Dedifferentiated amniotic fluid mesenchymal stem cell (primary cell): Measurements from ENCODE around the gene PDXK.
A peak's percentile ranks its signal among the peaks of the same experiment; 100 is the strongest.

ENCODE experiments used
- DNase-seq: peaks from one replicate; pipeline ENCODE4 v3.0.0-alpha.2; 2016; ENCODE audit errors: extremely low spot score

Gene PDXK

GRCh38 chr21:43779660-43780059, 60.7 kb downstream of the PDXK start:
- no peak for DNase-seq

- DNase-seq = no peak
Measured at GRCh38 chr21:43781846-43782245, 62.9 kb downstream of the PDXK start.

DNA sequence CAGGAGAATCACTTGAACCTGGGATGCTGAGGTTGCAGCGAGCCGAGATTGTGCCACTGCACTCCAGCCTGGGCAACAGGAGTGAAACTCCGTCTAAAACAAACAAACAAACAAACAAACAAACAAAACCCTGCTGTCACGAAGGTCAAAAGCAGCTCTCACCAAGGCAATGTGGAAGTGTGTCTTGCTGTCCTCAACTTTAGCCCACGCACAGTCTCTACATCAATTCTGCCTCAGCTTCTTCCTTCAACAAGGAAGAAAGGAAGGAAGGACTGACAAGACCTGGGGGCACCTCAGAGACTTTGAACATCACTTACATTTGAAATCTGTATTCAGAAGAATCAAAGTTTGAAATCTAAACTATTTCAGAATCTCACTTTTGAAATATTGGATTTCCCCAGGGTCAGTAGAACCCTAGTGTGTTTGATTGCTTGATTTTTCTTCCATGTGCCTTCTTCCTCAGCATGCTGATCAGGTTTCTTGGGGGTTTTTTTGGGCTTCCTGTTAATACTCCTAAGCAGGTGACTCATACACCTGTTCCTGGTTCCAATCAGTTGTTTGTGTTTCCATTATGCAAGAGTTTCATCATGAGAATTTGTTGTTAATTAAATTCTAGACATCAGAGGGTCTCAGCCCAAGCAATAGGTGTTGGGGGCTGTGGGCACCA, 63.6 kb downstream of the PDXK start:
- no peak for DNase-seq

DNA sequence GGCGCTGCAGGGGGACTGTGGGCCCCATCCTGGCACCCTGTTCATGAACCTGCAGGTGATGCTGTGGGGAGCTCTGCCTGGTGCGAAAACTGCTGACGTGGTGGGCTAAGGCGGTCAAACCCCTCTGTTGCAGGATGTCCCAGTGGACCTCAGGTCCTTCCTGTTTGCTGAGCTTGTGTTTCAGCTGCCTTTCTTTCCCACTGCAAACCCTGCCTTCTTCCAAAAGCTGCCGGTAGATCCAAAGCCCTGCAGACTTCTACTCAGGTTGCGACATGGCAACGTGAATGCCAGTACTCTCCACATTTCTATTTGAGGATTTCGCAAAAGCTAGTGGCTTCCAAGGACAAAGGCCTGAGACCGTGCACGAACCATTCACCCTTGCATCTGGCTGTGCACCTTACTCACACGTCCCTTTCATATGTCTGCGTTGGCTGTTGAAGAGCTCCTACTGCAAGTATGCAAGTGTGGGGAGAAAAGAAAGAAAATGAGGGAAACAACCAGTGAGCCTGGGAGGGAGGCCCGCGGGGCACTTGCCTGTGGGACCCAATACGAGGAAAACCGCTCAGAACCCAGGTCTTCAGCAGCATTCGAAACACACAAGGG, 64.3 kb downstream of the PDXK start:
- no peak for DNase-seq

GRCh38 chr21:43785134-43785533, 66.2 kb downstream of the PDXK start:
- DNase-seq = no peak

GRCh38 chr21:43786300-43786806, 67.4 kb downstream of the PDXK start:
- DNase-seq = no peak

GRCh38 chr21:43786807-43787440, 68.0 kb downstream of the PDXK start:
- no peak for DNase-seq

DNA sequence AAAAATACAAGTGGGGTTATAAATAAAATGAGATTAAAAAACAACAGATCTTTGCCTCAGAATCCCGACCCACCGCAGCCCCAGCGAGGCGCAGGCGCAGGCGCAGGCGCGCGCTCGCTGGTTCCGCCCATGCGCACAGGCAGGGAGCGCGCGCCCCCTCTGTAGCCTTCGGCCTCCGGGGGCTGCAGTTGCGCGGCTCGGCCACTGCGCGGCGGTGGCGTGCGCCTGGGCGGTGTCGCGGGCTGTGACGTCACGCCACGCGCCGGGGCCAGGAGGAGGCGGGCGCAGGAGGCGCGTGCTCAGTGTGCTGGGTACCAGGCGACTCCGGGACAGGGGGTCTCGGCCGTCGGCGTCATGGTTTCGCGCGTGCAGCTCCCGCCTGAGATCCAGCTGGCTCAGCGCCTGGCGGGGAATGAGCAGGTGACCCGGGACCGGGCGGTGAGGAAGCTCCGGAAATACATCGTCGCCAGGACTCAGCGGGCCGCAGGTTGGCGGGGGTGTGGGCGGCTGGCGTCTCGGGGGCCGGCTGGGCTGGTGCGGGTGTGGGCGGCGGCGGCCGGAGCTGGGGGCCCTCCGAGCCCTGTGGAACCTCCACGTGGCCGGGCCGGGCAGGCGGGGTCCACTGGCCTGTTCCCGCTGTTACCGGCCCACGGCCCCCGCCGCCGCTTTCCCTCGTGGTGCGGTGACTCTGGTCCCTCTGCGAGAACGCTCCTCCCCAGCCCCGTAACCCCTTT, 70.5 kb downstream of the PDXK start, which contains the start of gene RRP1:
TSS of gene RRP1 (plus strand) at position 302 of the 734 bp plus-strand sequence. CDS start at position 355, 53 bp downstream.
- peak; percentile 71 for DNase-seq

- DNase-seq = no peak
Measured at GRCh38 chr21:43790010-43790524, 71.1 kb downstream of the PDXK start.

- DNase-seq = no peak
Measured at GRCh38 chr21:43792406-43792805, 73.5 kb downstream of the PDXK start.

GRCh38 chr21:43793243-43793642, 74.3 kb downstream of the PDXK start:
- no peak for DNase-seq

GRCh38 chr21:43794311-43794710, 75.4 kb downstream of the PDXK start:
- no peak for DNase-seq

DNA sequence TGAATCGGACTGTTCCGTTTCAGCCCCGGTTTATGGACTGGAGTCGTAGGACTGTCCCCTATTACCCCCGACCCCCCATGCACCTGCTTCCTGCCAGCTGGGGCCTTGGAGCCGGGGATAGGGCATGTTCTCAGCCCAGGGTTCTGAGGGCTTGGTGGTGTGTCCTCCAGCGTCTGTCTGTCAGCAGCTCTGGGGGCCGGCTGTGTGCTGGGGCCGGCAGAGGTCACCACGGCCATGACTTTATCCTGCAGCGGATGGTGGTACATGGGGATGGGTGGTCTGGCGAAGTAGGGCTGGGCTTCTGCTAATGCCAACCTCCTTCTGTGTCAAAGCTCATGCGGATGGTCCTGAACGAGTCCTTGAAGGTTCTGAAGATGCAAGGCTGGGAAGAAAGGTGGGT, 75.9 kb downstream of the PDXK start:
- DNase-seq = no peak

GRCh38 chr21:43797415-43797814, 78.5 kb downstream of the PDXK start:
- no peak for DNase-seq

- no peak for DNase-seq
Measured at GRCh38 chr21:43797925-43798715, 79.2 kb downstream of the PDXK start.

DNA sequence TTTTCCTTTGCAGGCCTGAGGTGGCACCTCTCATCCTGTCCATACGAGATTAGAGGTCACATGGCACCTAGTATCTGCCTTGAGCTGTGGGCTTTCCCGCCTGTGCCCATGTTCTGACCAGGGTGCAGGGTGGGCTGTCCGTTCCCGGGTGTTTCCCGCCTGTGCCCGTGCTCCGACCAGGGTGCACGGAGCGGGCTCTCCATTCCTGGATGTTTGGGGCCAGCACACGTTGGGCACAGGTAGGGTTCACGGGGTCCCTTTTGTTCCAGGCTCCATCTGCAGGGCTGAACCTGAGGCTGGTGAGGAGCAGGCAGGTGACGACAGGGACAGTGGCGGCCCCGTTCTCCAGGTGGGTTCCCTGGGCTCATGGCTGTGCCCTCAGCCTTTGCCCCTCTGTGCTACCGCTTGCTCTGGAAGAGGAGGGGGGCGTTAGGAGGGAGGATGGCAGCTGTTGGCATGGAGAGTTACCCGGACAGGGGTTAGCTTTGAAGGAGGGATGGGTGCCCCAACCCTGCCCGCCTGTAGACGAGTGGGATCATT, 80.4 kb downstream of the PDXK start:
- no peak for DNase-seq

GRCh38 chr21:43800124-43800523, 81.2 kb downstream of the PDXK start:
- DNase-seq = no peak

DNA sequence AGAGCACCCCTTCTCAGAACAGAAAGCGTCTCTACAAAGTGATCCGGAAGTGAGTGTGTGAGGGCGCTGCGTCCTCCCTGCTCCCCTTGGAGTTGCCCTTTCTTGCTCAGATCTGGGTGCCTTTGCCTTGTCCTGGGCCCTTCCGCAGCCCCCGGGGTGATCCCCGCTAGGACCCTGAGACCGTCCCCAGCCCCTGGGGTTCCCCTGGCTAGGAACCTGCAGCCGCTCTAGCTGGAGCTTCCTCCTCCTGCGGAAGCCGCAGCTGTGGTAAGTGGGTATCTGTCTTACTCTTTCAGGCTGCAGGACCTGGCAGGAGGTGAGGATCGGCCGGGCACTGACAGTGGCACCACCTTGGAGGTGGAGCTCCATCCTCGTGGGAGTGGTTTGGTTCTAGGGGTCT, 81.6 kb downstream of the PDXK start:
- no peak for DNase-seq

- DNase-seq = no peak
Measured at GRCh38 chr21:43801006-43801783, 82.3 kb downstream of the PDXK start.

DNA sequence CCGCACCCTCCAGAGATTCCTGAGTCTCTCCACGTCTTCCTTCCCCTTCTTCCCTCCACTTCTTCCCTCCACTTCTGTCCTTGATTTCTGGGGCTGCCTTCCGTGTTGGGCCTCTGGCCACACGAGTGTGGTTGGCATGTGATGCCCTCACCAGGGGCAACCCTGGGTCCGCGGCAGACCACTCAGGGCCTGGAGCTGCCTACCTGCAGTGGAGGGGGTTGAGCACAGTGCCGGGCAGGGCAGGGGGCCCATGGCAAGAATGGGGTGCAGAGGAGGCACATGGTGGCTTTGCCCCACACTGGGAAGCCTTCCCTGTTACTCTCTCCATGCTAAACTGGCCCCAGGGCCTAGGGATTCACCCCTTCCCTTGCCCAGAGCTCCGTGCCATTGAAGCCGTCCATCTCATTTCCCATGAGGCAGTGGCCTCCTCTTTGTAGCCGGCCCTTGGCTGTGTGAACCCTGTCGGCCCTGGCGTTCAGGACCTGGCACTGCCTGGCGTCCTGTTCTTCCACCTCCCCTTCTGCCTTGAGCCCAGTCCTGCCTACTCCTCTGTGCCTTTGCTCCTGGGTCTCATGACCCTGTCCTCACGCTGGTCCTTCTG, 83.9 kb downstream of the PDXK start:
- DNase-seq = no peak
